B cell (primary cell): Measurements from ENCODE around the gene PPOX. TPM values are rescaled to one million over a fixed set of nuclear protein-coding genes. Genes with fewer than 3 reads are reported as not detected.

ENCODE experiments used
- ATAC-seq: fragments of 200-7000 bp; cut with Tn5 transposase; one replicate; pipeline ENCODE4 v1.10.0; 2021; ENCODE audit warnings: low read depth, mild to moderate bottlenecking, moderate number of reproducible peaks, moderate library complexity
- CTCF ChIA-PET: fragments of 350-600 bp; sonication (Branson Sonifier 250); formaldehyde crosslinking; loops from one replicate; lab custom pipeline; 2021; ENCODE audit warnings: antibody characterized with exemption, inconsistent platforms; lab: Charles Lee
- POLR2A ChIA-PET: fragments of 350-600 bp; sonication (Branson Sonifier 250); formaldehyde crosslinking; loops from one replicate; lab custom pipeline; 2021; ENCODE audit warnings: antibody characterized with exemption; lab: Charles Lee
- DNase-seq: peaks from one replicate; pipeline ENCODE4 v3.0.0; 2013
- H2AFZ ChIP-seq: 2 replicates; pipeline ENCODE4 v1.6.1; 2012; ENCODE audit warnings: mild to moderate bottlenecking, low read depth, low read length; ENCODE audit not compliant: insufficient read depth, poor library complexity, severe bottlenecking
- H3K27ac ChIP-seq, 2 donors: 1 replicate in 1 of 2; 2 replicates in 1 of 2; pipeline ENCODE4 v1.5.1; 2012 to 2013; ENCODE audit warnings: low read length in 2 of 2, mild to moderate bottlenecking in 2 of 2, moderate library complexity in 1 of 2
- H3K27me3 ChIP-seq, 4 experiments: fragments of 200-600 bp in 1 of 4; sonication (generic) in 1 of 4; replicated peaks in 1 of 4; 1 replicate in 2 of 4; 2 replicates in 2 of 4; pipeline versions ENCODE4 v1.6.1 to v1.7.0; 2013 to 2016; ENCODE audit warnings: low read length in 3 of 4, mild to moderate bottlenecking in 2 of 4, mixed read lengths in 1 of 4, moderate library complexity in 1 of 4; ENCODE audit not compliant: insufficient read depth in 4 of 4, control insufficient read depth in 3 of 4; ENCODE audit errors: control extremely low read depth in 1 of 4
- H3K36me3 ChIP-seq, 2 experiments: replicated peaks in 1 of 2; 1 replicate in 1 of 2; 2 replicates in 1 of 2; pipeline versions ENCODE4 v1.6.1 to v1.7.1; 2013; ENCODE audit warnings: low read length in 1 of 2; ENCODE audit not compliant: insufficient read depth in 2 of 2, control insufficient read depth in 1 of 2; ENCODE audit errors: control extremely low read depth in 1 of 2, extremely low read depth in 1 of 2
- H3K4me1 ChIP-seq, 2 donors: fragments of 200-600 bp in 1 of 2; sonication (generic) in 1 of 2; 1 replicate in 1 of 2; 2 replicates in 1 of 2; pipeline versions ENCODE4 v1.5.1 to v1.6.1; 2013 to 2017; ENCODE audit warnings: low read length in 2 of 2; ENCODE audit not compliant: control insufficient read depth in 2 of 2, insufficient read depth in 2 of 2
- H3K4me2 ChIP-seq: replicated peaks from 2 replicates; pipeline ENCODE3; 2012; ENCODE audit warnings: mild to moderate bottlenecking, low read depth, low read length; ENCODE audit not compliant: poor library complexity, severe bottlenecking
- H3K4me3 ChIP-seq, 5 experiments: fragments of 200-600 bp in 1 of 5; sonication (generic) in 1 of 5; 1 replicate in 3 of 5; 2 replicates in 2 of 5; pipeline versions ENCODE4 v1.5.1 to v1.7.0; 2011 to 2016; ENCODE audit warnings: low read length in 4 of 5, mild to moderate bottlenecking in 4 of 5, low read depth in 2 of 5, control low read depth in 1 of 5, moderate library complexity in 1 of 5; ENCODE audit not compliant: insufficient read depth in 1 of 5; ENCODE audit errors: control extremely low read depth in 1 of 5, extremely low read depth in 1 of 5
- H3K79me2 ChIP-seq: fragments of 200-600 bp; sonication (generic); one replicate; pipeline ENCODE4 v1.6.0; 2016; ENCODE audit warnings: low read length; ENCODE audit not compliant: control insufficient read depth, insufficient read depth
- H3K9ac ChIP-seq: fragments of 200-600 bp; sonication (generic); 2 replicates; pipeline ENCODE4 v1.6.1; 2017; ENCODE audit warnings: mild to moderate bottlenecking, low read length, moderate library complexity
- H3K9me3 ChIP-seq, 3 donors: one replicate each; pipeline versions ENCODE4 v1.6.1 to v1.7.1; 2013; ENCODE audit warnings: low read length in 2 of 3; ENCODE audit not compliant: control insufficient read depth in 2 of 3, insufficient read depth in 1 of 3; ENCODE audit errors: control extremely low read depth in 1 of 3
- H4K20me1 ChIP-seq: 2 replicates; pipeline ENCODE4 v1.6.0; 2012; ENCODE audit warnings: mild to moderate bottlenecking, low read length; ENCODE audit not compliant: insufficient read depth, control insufficient read depth, poor library complexity, severe bottlenecking
- H3K27ac Mint-ChIP-seq: one replicate; pipeline ENCODE4 v1.8.0; 2021; ENCODE audit warnings: mixed read lengths
- H3K27me3 Mint-ChIP-seq: one replicate; pipeline ENCODE4 v1.8.0; 2021; ENCODE audit warnings: mixed read lengths
- H3K4me1 Mint-ChIP-seq: one replicate; pipeline ENCODE4 v1.8.0; 2021; ENCODE audit warnings: mixed read lengths
- H3K4me3 Mint-ChIP-seq: one replicate; pipeline ENCODE4 v1.8.0; 2021; ENCODE audit warnings: mixed read lengths
- H3K9me3 Mint-ChIP-seq: one replicate; pipeline ENCODE4 v1.8.0; 2022; ENCODE audit warnings: mixed read lengths; ENCODE audit not compliant: insufficient read depth
- EZH2 ChIP-seq: IDR thresholded peaks from 2 replicates; pipeline ENCODE4 v1.6.1; 2012; ENCODE audit warnings: borderline replicate concordance, low read depth, mild to moderate bottlenecking, moderate library complexity, low read length; ENCODE audit not compliant: insufficient read depth, poor library complexity, severe bottlenecking
- WGBS: methylation state at CpG from one replicate; pipeline ENCODE4 v1.1.5; 2013; ENCODE audit warnings: missing lambda C conversion rate; ENCODE audit not compliant: insufficient coverage; 5-methylcytosine and 5-hydroxymethylcytosine counted together
- intact Hi-C: fragments of 100-400 bp; cut with micrococcal nuclease; formaldehyde crosslinking; loops from one replicate; pipeline ENCODE4 v1.10.0; 2022
- polyA plus RNA-seq: library from polyadenylated mRNA; depleted of rRNA; stranded (reverse); fragments of >200 nt; gene quantifications from 2 replicates; pipeline ENCODE4 v1.2.3, GENCODE V29; 2012
- total RNA-seq, 2 donors: library from RNA; stranded (reverse); fragments of 120-200 nt in 1 of 2; gene quantifications; 1 replicate in 1 of 2; 2 replicates in 1 of 2; pipeline versions ENCODE4 v1.2.3 to v1.2.4, GENCODE V29; 2013 to 2022
- TF ChIP-seq, protein P1 (sequence below): fragments of 200-600 bp; IDR thresholded peaks from one replicate; pipeline ENCODE4 v1.8.0; 2022; ENCODE audit warnings: antibody characterized with exemption, mild to moderate bottlenecking

Gene PPOX
- total and polyA plus RNA-seq, 2 donors (not counting 1 experiment from before 2014, with no cell fraction given): 65.6 to 82.3 TPM

DNA sequence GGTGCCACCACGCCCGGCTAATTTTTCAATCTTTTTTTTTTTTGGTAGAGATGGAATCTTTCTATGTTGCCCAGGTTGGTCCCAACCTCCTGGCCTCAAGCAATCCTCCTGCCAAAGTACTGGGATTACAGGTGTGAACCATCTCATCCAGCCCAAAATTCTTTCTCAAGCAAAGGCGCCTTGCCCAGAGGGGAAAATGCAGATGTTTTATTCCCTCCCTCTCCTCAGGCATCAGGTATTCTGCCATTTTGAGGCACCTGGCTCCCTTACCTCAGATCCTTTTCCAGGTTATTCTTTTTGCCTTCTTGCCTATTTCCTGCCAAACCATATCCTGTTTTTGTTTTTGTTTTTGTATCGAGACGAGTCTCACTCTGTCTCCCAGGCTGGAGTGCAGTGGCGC lies 22.2 kb downstream of the PPOX start:
- H3K9me3 Mint-ChIP-seq: no peaks in the 10 kb centered on the region
- Histone ChIP-seq H3K4me1 (peaks cover 67 to 82% of the 10 kb centered on the region in 2 donors), H3K4me2 (peak overlapping the region; percentile 5), H3K36me3 (no peaks in the 10 kb centered on the region), H4K20me1 (no peaks in the 10 kb centered on the region), H2AFZ (no peak overlapping the region), H3K9me3 (no peaks in the 10 kb centered on the region), H3K27ac (peak overlapping the region; percentile 2 to 86), H3K9ac (no peak overlapping the region), H3K4me3 (no peak overlapping the region), H3K79me2 (peaks cover 26% of the 10 kb centered on the region), H3K27me3 (no peaks in the 10 kb centered on the region)
- ChIA-PET POLR2A (interaction anchor here (0.6 to 1.2 kb wide), 2 partner anchors 14 to 24 kb away, joined by 3 to 9 read pairs; no protein-coding TSS in a partner anchor), CTCF (interaction anchor here (0.6 to 1.0 kb wide), 5 partner anchors 13 to 101 kb away, joined by 3 to 4 read pairs (median 4); partner anchors contain the start of gene NDUFS2)
- WGBS: no CpG with 5 or more reads among the region's 6 CpGs
- no peak overlapping the region for H3K4me3 Mint-ChIP-seq
- DNase-seq: no peak
- TF ChIP-seq, protein P1, sequence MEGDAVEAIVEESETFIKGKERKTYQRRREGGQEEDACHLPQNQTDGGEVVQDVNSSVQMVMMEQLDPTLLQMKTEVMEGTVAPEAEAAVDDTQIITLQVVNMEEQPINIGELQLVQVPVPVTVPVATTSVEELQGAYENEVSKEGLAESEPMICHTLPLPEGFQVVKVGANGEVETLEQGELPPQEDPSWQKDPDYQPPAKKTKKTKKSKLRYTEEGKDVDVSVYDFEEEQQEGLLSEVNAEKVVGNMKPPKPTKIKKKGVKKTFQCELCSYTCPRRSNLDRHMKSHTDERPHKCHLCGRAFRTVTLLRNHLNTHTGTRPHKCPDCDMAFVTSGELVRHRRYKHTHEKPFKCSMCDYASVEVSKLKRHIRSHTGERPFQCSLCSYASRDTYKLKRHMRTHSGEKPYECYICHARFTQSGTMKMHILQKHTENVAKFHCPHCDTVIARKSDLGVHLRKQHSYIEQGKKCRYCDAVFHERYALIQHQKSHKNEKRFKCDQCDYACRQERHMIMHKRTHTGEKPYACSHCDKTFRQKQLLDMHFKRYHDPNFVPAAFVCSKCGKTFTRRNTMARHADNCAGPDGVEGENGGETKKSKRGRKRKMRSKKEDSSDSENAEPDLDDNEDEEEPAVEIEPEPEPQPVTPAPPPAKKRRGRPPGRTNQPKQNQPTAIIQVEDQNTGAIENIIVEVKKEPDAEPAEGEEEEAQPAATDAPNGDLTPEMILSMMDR: no peak
- TF ChIP-seq EZH2: no peak
- peak overlapping the region; percentile 43 for H3K27ac Mint-ChIP-seq
- intact Hi-C loops: loop anchor here (5.0 kb wide), 1 partner anchor 36 kb away; the partner anchor contains the start of gene UFC1
- H3K4me1 Mint-ChIP-seq: peaks cover 73% of the 10 kb centered on the region
- no peaks in the 10 kb centered on the region for H3K27me3 Mint-ChIP-seq
- no peak for ATAC-seq

DNA sequence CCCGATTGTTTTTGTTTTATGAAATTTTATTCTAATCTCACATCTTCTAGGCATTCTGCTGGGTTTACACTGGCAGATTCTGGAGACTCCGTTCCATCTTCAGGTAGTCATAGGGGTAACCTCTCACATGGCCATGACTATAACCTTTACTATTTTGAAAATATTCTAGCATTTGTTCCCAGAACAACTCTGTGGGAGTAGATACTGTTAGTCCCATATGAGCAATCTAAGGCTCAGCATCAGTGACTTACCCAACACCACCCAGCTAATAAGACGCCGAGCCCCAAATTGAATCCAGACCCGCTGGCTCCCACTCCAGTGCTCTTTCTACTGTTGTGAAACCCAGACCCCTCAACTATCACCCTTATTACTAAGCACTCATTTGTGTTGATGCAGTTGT lies 22.8 kb downstream of the PPOX start:
- no peaks in the 10 kb centered on the region for H4K20me1 ChIP-seq
- no peak for DNase-seq
- no peak overlapping the region for H3K9ac ChIP-seq
- H3K79me2 ChIP-seq: peaks cover 26% of the 10 kb centered on the region
- intact Hi-C loops: loop anchor here (5.0 kb wide), 1 partner anchor 37 kb away; the partner anchor contains the start of gene UFC1
- TF ChIP-seq EZH2: no peak
- TF ChIP-seq, protein P1: no peak
- ATAC-seq: no peak
- Mint-ChIP-seq H3K9me3 (no peaks in the 10 kb centered on the region), H3K4me1 (peaks cover 72% of the 10 kb centered on the region), H3K27me3 (no peaks in the 10 kb centered on the region), H3K27ac (peak overlapping the region; percentile 61), H3K4me3 (no peak overlapping the region)
- H3K27ac ChIP-seq: peak overlapping the region in 1 of 2 donors; percentile 53
- no peak overlapping the region for H3K4me3 ChIP-seq
- H3K9me3 ChIP-seq: no peaks in the 10 kb centered on the region
- peaks cover 67 to 82% of the 10 kb centered on the region in 2 donors for H3K4me1 ChIP-seq
- H3K27me3 ChIP-seq: no peaks in the 10 kb centered on the region
- no peak overlapping the region for H2AFZ ChIP-seq
- H3K36me3 ChIP-seq: no peaks in the 10 kb centered on the region
- 100% methylated on average over 2 of the region's 5 CpGs for WGBS
- ChIA-PET POLR2A (no interaction called here), CTCF (interaction anchor here (0.9 kb wide), 1 partner anchor 13 kb away, joined by 4 read pairs; the partner anchor contains the start of gene NDUFS2)
- H3K4me2 ChIP-seq: no peak overlapping the region
